ENCODE data around the gene SAMD14. TPM values are rescaled to one million over a fixed set of nuclear protein-coding genes. Genes with fewer than 3 reads are reported as not detected.

Gene SAMD14
- total and polyA plus RNA-seq, 2 experiments from 2014 or later = 0.70 to 4.7 TPM

GRCh38 chr17:50070908-50071680, 58.9 kb downstream of the SAMD14 start (continued):
- no peak for TF ChIP-seq REST (IDR thresholded peaks at IDR 0.05; ENCODE audit: unreplicated experiment)

- Histone ChIP-seq H3K36me3 (ENCODE audit: insufficient read depth) (no peaks in the 10 kb centered on the region), H3F3A (replicated peaks; ENCODE audit: low read depth) (no peaks in the 10 kb centered on the region), H3K27ac (ENCODE audit: low read depth) (no peak overlapping the region), H3K27me3 (ENCODE audit: insufficient read depth) (no peaks in the 10 kb centered on the region), H3K79me2 (replicated peaks; ENCODE audit: insufficient read depth) (no peaks in the 10 kb centered on the region), H3K9me2 (ENCODE audit: insufficient read depth) (no peaks in the 10 kb centered on the region), H3K4me1 (ENCODE audit: insufficient read depth) (no peaks in the 10 kb centered on the region), H4K20me1 (replicated peaks; ENCODE audit: insufficient read depth) (no peaks in the 10 kb centered on the region; the same call in 1 of the 2 replicates), H2AFZ (no peak overlapping the region), H3K4me2 (no peak overlapping the region), H3K4me3 (no peak overlapping the region)
- no peak for TF ChIP-seq NANOG (IDR thresholded peaks at IDR 0.05; ENCODE audit: borderline replicate concordance)
- TF ChIP-seq CTCF (conservative IDR thresholded peaks at IDR 0.05; ENCODE audit: low read depth in 2 of 2) = peak in 1 of 2 experiments; percentile 23; a peak in 1 of 4 replicates
- TF ChIP-seq EZH2 (IDR thresholded peaks at IDR 0.05; ENCODE audit: low read depth, unreplicated experiment) = no peak
- TF ChIP-seq CREB1 (CRISPR knock-in tag; IDR thresholded peaks at IDR 0.05; ENCODE audit: low read depth) = no peak
- TF ChIP-seq ZNF331 (CRISPR knock-in tag; IDR thresholded peaks at IDR 0.05; ENCODE audit: low read depth) = no peak
- no peak for TF ChIP-seq JUNB (IDR thresholded peaks at IDR 0.05; ENCODE audit: unreplicated experiment)
- Mint-ChIP-seq H3K36me3 (ENCODE audit: low read depth) (peaks cover 14% of the 10 kb centered on the region), H3K9me3 (no peaks in the 10 kb centered on the region), H3K4me3 (no peak overlapping the region), H3K27ac (no peak overlapping the region), H3K27me3 (ENCODE audit: insufficient read depth, low read depth, poor library complexity) (peaks cover 11% of the 10 kb centered on the region), H3K4me1 (peaks cover 9% of the 10 kb centered on the region)
- ATAC-seq = no peak
- no peak for DNase-seq (ENCODE audit: low spot score)
Measured at GRCh38 chr17:50067996-50068395, 62.0 kb downstream of the SAMD14 start.

GRCh38 chr17:50066995-50067394, 63.0 kb downstream of the SAMD14 start:
- Histone ChIP-seq H3F3A (replicated peaks; ENCODE audit: low read depth) (no peaks in the 10 kb centered on the region), H3K36me3 (ENCODE audit: insufficient read depth) (no peaks in the 10 kb centered on the region), H3K27ac (ENCODE audit: low read depth) (no peak overlapping the region), H2AFZ (no peak overlapping the region), H3K4me2 (no peak overlapping the region), H3K27me3 (ENCODE audit: insufficient read depth) (no peaks in the 10 kb centered on the region), H3K4me1 (ENCODE audit: insufficient read depth) (no peaks in the 10 kb centered on the region), H3K9me2 (ENCODE audit: insufficient read depth) (no peaks in the 10 kb centered on the region), H3K4me3 (no peak overlapping the region), H3K79me2 (replicated peaks; ENCODE audit: insufficient read depth) (no peaks in the 10 kb centered on the region), H4K20me1 (replicated peaks; ENCODE audit: insufficient read depth) (no peaks in the 10 kb centered on the region; the same call in 1 of the 2 replicates)
- no peak for DNase-seq (ENCODE audit: low spot score)
- ATAC-seq = no peak
- Mint-ChIP-seq H3K27me3 (ENCODE audit: insufficient read depth, low read depth, poor library complexity) (peaks cover 15% of the 10 kb centered on the region), H3K4me1 (peaks cover 9% of the 10 kb centered on the region), H3K36me3 (ENCODE audit: low read depth) (peaks cover 12% of the 10 kb centered on the region), H3K9me3 (no peaks in the 10 kb centered on the region), H3K4me3 (no peak overlapping the region), H3K27ac (no peak overlapping the region)
- TF ChIP-seq STAT1 (IDR thresholded peaks at IDR 0.05; ENCODE audit: unreplicated experiment) = no peak

Data from GM23338 (cell line).